Activated gamma-delta T cell treated with anti-CD3 and anti-CD28 coated beads, Interleukin-2, amount 50 U/mL, for 16 hours (primary cell): ENCODE data around the gene C11orf21.
A peak's percentile ranks its signal among the peaks of the same experiment; 100 is the strongest.
"Not testable (repeated sequence)": the region's sequence is repeated elsewhere in the genome, so short reads cannot be mapped to it uniquely, and the experiment has no call there.

ENCODE experiments used
- DNase-seq: peaks from one replicate; pipeline ENCODE4 v3.0.0-alpha.2; 2020; ENCODE audit warnings: low read depth

Gene C11orf21

GRCh38 chr11:2301631-2302305, at the start of gene C11orf21, which contains the start of gene TSPAN32:
Gene C11orf21 (minus strand): TSS chr11:2301918. CDS start chr11:2301808, 110 bp downstream.
Gene TSPAN32 (plus strand): TSS chr11:2302013. CDS start chr11:2302150, 137 bp downstream.
- DNase-seq = peak; percentile 44

- DNase-seq = no peak
These were observed 47.3 kb upstream of the C11orf21 start for GRCh38 chr11:2348986-2349385.

GRCh38 chr11:2347308-2347830, 45.7 kb upstream of the C11orf21 start:
- DNase-seq = no peak

GRCh38 chr11:2346586-2347307, 45.0 kb upstream of the C11orf21 start:
- no peak for DNase-seq

GRCh38 chr11:2346014-2346413, 44.3 kb upstream of the C11orf21 start:
- no peak for DNase-seq

- DNase-seq = no peak
These were observed 43.3 kb upstream of the C11orf21 start for GRCh38 chr11:2345050-2345449.

- no peak for DNase-seq
These were observed 41.8 kb upstream of the C11orf21 start for GRCh38 chr11:2343502-2343901.

- no peak for DNase-seq
These were observed 41.3 kb upstream of the C11orf21 start for GRCh38 chr11:2342981-2343380.

GRCh38 chr11:2342557-2342956, 40.8 kb upstream of the C11orf21 start:
- no peak for DNase-seq

- not testable (repeated sequence) for DNase-seq
These were observed 37.0 kb upstream of the C11orf21 start for GRCh38 chr11:2338760-2339159.

- DNase-seq = not testable (repeated sequence)
These were observed 33.6 kb upstream of the C11orf21 start for GRCh38 chr11:2335286-2335685.

- not testable (repeated sequence) for DNase-seq
These were observed 31.9 kb upstream of the C11orf21 start for GRCh38 chr11:2333486-2334205.

- not testable (repeated sequence) for DNase-seq
These were observed 30.9 kb upstream of the C11orf21 start for GRCh38 chr11:2332569-2332968.

- DNase-seq = no peak
These were observed 29.7 kb upstream of the C11orf21 start for GRCh38 chr11:2331404-2331803.

- DNase-seq = no peak
These were observed 29.0 kb upstream of the C11orf21 start for GRCh38 chr11:2330696-2331095.

GRCh38 chr11:2329551-2329950, 27.8 kb upstream of the C11orf21 start:
- DNase-seq = no peak

- DNase-seq = no peak
These were observed 27.1 kb upstream of the C11orf21 start for GRCh38 chr11:2328656-2329354.

- no peak for DNase-seq
These were observed 26.3 kb upstream of the C11orf21 start for GRCh38 chr11:2328021-2328420.

- no peak for DNase-seq
These were observed 25.3 kb upstream of the C11orf21 start for GRCh38 chr11:2327032-2327431.

- no peak for DNase-seq
These were observed 24.0 kb upstream of the C11orf21 start for GRCh38 chr11:2325719-2326118.

- no peak for DNase-seq
These were observed 23.4 kb upstream of the C11orf21 start for GRCh38 chr11:2325123-2325522.

GRCh38 chr11:2321311-2321683, 19.6 kb upstream of the C11orf21 start:
- no peak for DNase-seq
